ENCODE data around the gene SFTPA1.
"Not testable (repeated sequence)": the region's sequence is repeated elsewhere in the genome, so short reads cannot be mapped to it uniquely, and the experiment has no call there.

SFTPA1 gene

DNA sequence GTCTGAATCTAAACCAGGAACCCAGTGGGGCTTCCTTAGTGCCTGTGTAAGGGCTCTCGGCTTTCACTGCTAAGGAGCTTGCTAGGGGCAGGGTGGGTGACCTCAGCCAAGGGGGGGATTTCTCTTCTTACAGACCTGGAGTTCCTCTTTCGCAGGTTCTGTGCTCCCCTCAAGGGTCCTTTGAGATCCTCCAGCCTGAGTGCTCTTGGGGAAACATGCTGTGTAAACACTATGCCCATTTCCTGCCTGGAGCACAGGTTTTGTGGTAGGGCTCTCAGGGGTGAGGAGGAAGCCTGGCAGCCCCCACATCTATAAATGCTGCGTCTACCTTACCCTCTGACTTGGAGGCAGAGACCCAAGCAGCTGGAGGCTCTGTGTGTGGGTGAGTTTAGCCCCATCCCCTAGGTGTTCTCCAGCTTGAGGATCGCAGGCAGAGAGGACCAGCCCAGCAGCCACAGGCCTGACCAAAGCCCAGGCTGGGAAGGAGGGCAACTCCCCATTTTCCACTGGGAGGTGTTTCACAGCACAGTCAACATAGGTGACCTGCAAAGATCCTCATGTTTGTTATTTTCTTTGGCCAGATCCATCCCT lies at the start of gene SFTPA1:
TSS of gene SFTPA1 (plus strand) at position 339 of the 591 bp plus-strand sequence. CDS start 887 bp downstream, outside the sequence.
- no peak for DNase-seq

DNA sequence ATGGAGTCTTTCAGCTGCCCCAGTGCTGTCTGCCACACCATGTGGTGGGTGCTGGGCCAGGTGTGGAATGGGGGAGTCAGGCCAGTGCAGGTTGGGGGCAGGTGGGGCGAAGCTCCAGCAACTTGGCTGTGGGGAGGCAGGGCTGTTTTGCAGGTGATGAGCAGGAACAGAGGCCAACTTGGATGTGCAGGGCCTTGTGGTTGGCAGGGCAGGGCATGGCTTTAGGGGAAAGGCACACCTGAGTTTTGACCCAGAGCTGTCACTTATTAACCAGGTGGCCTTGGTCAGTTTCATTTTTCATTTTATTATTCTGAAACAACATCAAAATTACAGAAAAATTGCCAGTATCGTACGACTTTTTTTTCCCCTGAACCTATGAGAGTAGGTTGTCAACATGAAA lies 49.5 kb upstream of the SFTPA1 start:
- DNase-seq, result no peak

DNA sequence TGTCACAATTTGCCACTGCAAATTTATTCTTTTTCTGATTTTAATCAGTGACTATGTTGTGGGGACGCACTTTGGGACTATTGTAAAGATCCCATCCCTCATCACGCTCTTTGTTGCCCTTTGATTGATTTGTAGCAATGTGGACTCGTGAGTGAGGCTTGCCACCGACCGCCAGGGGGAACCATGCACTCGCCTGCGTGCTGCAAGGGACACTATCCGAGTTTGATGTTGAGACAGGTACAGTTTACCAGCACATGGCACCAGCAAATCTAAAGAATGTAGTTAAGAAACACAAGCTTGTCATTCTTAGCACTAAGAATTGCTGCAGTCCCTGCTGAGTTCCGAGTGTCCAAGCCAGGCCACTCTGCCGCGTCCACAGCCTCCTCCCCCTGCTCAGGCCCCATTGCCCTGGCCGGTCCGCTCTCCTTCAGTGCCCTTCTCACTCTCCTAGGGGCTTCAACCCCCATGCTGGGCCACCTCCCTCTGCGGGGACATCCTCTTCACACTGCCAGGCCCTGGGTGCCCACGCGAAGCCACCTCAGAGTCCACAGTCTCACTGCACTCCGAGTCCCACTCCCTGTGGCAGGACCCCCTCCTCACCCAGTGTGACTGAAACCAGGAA lies 48.5 kb upstream of the SFTPA1 start:
- DNase-seq, result peak; percentile 64

DNA sequence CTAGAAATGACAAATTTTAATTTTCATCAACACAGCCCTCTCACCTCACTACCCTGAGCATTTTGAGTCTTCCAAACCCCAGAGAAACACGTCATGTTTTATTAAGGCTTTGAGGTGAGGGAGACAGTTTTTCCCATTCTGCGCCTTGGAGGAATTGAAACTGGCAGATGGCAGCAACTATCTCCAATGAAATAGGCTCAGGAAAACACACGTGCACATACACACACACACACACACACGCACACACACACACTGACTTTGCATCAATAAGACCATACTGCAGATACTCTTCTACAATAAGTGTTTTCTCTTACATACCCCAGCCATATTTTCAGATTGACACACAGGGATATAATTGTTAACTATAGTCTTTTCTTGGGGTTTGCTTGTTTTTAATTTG lies 47.3 kb upstream of the SFTPA1 start:
- no peak for DNase-seq

DNA sequence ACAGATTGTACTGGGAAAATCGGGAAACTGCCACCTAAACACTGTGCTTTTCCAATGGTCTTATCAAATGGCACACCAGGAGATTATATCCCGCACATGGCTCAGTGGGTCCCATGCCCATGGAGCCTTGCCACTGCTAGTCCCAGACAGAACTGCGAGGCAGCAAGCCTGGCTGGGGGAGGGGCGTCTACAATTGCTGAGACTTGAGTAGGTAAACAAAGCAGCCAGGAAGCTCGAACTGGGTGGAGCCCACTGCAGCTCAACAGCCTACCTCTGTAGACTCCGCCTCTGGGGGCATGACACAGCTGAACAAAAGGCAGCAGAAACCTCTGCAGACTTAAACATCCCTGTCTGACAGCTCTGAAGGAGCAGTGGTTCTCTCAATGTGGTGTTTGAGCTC lies 40.1 kb upstream of the SFTPA1 start:
- DNase-seq, result not testable (repeated sequence)

DNA sequence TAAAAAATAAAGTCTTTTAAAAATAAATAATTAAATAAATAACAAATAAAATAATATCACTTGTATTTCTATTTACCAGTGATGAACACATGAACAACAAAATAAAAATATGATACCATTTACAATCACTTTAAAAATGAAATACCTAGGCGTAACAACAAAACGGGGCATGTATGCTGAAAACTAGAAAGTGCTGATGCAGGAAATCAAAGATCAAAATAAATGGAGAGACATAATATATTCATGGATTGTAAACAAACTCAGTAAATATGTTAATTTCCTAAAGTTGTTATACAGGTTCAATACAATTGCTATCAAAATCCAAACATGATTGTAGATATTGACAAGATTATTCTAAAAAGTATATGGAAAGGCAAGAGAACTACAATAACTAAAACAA lies 31.4 kb upstream of the SFTPA1 start:
- no peak for DNase-seq

DNA sequence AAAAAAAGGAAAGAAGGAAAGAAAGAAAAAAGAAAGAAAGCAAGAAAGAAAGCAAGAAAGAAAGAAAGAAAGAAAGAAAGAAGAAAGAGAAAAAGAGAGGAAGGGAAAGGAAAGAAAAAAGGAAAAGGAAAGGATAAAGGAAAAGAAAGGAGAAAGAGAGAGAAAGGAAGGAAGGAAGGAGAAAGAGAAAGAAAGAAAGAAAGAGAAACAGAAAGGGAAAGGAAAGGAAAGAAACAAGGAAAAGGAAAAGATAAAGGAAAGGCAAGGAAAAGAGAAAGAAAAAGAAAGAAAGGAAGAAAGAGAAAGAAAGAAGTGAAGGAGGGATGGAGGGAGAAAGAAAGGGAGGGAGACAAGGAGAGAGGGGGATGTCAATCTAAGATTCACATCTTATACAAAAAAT lies 29.7 kb upstream of the SFTPA1 start:
- no peak for DNase-seq

DNA sequence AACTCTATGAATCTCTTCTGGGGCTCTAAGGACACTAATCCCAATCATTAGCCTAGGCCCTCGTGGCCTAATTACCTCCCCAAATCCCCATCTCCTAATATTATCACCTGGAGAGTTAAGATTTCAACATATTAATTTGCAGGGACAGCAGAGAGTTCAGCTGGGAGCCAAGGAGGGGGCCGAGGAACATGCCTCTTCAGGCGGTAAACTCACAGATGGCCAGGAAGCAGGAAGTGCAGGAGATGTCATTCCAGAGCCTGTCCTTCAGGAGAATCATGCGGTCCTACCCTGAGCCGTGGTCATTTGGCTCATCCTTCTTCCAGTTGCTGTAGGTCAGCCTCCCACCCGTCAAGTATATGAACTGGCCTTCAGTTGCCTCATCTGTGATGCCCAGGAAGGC lies 28.6 kb upstream of the SFTPA1 start:
- DNase-seq, result no peak

DNA sequence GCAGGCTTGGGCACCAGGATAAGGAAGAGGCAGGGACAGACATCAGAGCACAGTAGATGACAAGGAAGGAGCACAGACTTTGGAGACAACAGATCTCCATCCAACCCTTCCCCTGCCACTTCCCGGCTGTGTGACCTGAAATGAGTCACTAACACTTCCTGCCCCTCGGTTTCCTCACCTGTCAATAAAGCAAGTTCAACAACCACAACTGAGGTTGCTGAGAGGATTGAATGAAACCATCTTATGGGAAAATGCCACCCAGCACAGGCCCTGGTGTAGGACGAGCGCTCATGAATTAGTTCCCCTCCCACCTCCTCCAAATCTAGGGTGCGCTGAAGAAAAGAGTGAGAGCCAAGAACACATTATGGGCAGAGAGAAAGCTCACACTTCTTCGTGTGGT lies 27.8 kb upstream of the SFTPA1 start:
- not testable (repeated sequence) for DNase-seq

DNA sequence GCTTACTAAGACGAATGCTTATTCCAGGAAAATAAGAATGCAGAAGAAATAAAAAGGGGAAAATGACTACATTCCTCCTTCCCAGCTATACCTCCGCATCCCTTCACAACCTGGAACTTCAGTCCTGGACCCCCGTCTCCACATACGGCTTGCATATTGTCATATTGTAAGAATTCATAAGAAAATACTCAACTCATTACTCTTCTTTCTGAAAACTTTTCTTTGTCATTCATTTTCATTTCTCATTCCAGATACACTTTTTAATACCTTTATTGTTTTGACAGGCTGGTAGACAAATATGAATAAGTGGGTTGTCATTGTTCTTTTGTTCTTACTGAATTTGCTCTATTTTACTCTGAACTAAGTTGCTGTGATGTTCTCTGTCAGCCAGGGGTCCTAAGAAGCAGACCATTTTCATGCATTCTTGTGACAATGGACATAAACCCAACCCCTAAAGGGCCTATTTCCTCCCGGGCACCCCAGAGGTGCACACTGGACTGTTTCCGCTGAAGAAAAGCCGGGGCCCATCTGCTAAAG lies 27.2 kb upstream of the SFTPA1 start:
- DNase-seq, result no peak

DNA sequence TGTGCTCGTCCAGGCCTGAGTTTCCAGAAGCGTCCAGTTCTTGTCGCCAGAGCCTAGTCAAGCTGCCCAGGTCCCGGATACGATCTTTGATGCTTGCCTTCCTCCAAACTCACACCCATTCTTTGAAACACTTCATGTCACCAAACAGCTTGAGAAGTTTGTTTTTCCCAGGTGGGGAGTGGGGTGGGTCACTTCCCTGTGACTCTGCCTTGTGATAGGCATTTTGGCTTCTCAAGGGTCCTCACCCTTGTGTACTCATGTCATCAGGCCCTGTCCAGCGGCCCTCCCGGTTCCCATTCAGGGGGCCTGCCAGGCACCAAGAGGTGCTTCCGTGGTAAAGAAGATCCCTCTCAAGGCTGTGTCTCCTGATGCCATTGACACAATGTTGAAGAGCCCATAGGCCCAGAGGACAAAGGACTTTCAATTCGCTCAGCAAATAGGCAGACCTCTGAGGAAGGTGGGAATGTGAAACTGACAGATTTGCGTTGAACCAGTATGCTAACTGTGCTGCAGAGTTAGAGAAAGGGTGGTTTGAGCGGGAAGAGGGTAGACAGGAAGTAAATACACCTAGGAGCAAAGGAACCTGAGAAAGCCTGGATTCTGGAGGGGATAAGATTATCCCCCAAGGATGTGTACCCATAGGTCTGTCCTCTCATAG lies 24.7 kb upstream of the SFTPA1 start:
- DNase-seq, result no peak

DNA sequence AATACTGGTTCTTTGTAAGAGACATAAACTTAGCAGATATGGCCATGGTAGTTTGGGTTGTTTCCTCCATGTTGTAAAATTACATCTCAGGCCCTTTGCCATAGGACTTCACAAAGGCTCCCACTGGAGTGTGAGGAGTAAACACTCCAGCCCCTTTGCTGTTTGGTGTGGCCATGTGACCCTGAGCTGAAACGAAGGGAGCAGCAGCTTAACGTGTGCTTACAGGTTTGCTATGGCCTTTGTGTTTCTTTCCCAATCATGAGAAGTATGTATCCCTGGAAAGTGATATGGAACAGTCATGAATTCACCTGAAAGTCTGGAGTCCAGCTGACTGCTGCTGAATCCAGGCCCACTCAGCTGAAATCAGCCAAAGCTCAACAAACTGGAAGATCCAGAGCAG lies 23.8 kb upstream of the SFTPA1 start:
- no peak for DNase-seq

DNA sequence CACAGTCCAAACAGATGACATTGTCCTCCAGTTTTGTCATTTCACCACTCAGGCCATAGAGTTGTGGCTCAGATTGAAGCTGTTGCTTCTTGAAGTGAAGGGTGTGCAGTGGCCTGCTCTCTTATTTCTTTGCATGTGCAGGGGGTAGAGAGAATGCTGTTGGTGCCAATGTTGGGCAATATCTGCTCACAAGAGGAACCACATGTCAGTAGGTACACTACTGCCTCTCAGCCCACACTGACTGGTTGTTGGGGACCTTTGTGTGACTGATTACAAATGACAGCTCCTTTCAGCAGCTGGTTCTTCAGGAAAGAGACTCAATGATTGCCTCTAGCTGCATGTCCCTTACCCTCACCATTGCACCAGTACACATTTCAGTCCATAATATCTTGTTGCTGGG lies 21.9 kb upstream of the SFTPA1 start:
- no peak for DNase-seq

DNA sequence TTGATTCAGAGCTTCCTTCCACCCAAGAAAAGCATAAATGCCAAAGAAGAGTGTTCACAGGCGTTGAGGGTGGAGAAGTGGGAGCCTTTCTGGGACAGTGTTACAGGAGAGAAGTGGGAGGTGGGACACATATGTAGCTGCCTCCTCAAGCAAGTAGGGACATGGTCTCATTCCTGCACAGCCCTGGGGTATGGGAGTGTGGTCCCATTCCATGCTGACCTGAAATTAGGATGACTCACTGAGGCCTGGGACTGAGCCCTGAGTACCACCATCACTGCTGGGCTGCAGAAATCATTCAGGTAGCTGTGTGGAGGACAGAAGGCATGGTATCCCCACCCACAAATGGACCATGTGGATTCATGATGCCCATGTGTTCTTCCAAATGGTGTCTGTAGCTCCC lies 17.4 kb upstream of the SFTPA1 start:
- DNase-seq, result no peak

DNA sequence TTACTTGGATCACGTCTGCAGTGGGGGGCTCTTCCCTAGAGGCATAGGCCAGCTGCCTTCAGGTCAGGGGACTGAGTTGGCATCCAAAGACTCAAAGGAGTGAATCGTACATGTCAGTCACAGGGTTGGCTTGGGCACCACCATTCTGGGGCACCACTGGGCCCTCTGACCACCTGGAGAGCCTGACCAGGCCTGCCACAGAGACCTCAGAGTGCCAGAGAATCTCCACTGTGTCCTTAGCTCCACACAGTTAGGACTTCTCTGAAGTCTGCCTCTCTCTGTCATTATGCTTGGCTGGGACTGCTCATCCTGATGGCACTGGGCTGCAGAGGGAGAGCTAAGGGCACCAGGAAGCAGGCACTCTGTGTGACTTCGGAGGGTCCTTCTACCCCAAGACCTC lies 16.2 kb upstream of the SFTPA1 start:
- DNase-seq, result not testable (repeated sequence)

DNA sequence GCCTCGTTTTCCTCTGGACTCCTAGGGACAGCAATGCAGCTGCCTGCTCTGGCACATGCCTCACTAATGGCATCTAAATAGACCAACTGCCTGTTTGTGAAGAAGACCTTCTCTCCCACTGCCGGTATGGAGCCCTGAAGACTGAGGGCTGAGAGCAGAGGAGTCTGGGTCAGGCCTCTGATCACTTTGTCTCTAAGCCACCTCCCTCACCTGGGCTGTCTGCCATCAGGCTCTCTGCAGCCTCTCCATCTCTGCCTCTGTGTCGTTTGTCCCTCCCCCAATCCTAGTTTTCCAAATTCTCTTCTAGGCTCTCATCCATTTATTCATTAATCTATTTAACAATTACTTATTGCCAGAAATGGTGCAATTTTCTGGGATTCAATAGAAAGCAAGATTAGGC lies 15.2 kb upstream of the SFTPA1 start:
- no peak for DNase-seq

DNA sequence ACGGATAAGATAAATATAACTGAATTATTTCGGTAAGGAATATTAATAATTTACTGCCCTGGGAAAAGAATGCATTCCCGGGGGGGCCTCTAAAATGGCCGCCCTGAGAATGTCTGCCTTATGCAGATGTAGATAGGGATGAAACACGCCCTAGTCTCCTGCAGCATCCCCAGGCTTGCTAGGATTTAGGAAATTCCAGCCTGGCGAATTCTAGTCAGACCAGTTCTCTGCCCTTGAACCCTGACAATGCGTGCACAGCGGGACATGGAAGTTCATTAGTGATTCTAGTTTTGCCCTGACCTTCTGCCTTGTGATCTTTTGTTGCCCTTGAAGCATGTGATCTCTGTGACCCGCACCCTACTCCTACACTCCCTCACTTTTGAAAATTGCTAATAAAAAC lies 11.1 kb upstream of the SFTPA1 start:
- not testable (repeated sequence) for DNase-seq

DNA sequence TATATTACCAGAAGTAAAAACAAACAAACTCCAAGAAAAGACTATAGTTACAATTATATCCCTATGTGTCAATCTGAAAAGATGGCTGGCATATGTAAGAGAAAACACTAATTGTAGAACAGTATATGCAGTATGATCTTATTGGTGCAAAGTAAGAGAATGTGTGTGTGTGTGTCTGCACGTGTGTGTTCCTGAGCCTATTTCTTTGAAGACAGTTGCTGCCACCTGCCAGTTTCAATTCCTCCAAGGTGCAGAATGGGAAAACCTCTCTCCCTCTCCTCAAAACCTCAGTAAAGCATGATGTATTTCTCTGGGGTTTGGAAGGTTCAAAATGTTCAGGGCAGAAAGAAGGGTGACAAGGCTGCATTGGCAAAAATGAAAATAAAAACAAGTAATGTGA lies 8.8 kb upstream of the SFTPA1 start:
- no peak for DNase-seq

DNA sequence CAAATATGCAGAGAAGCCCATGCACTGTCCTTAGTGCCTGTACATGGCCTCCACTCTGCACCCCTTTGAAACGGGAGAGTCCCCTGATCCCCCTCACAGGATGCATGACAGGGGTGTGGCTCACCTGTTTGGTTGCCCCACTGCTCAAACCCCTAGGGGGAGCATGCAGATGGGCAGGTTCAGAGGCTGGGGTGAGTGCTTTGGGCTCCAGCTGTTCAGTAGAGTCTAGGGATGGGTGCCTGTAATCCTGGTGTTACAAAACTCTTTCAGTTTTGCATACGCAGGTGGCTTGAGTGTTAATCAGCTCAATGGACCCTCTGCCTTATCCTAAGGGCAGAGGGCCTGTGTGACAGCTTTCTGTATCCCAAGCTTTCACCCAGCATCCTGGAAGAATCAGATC lies 7.8 kb upstream of the SFTPA1 start:
- DNase-seq, result no peak

DNA sequence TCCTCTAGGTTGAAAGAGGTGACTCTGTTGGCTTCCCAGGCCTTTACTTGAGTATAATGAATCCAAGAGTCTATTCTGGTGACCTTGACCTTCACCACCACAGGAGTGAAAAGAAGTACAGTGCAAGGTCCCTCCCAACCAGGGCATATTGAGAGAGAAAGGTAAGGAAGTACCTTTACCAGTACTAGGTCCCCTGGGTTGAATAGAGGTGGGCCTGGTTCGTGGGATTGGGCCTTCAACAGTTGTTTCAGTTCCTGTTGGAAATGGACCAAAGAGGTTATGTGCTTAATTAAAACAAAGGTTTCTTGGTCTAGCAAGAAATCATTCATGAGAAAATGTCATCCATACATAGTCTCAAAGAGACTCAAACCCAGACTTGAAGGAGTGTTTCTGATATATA lies 6.4 kb upstream of the SFTPA1 start:
- DNase-seq, result no peak

DNA sequence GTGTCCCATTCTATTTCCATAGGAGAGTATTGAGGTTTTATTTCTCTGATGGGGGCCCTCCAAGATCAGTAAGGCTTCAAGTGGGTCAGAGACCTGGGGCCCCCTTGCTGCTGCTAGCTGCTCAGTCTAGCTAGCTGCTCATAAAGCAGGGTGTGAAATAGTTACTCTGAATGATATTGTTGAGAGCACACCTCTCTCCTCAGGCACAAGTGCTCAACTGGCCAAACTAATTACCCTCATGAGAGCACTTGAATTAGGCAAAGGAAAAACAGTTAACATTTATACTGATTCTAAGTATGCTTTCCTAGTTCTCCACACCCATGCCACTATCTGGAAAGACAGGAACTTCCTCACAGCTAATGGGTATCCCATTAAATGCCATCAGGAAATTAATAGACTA lies 5.4 kb upstream of the SFTPA1 start:
- no peak for DNase-seq

DNA sequence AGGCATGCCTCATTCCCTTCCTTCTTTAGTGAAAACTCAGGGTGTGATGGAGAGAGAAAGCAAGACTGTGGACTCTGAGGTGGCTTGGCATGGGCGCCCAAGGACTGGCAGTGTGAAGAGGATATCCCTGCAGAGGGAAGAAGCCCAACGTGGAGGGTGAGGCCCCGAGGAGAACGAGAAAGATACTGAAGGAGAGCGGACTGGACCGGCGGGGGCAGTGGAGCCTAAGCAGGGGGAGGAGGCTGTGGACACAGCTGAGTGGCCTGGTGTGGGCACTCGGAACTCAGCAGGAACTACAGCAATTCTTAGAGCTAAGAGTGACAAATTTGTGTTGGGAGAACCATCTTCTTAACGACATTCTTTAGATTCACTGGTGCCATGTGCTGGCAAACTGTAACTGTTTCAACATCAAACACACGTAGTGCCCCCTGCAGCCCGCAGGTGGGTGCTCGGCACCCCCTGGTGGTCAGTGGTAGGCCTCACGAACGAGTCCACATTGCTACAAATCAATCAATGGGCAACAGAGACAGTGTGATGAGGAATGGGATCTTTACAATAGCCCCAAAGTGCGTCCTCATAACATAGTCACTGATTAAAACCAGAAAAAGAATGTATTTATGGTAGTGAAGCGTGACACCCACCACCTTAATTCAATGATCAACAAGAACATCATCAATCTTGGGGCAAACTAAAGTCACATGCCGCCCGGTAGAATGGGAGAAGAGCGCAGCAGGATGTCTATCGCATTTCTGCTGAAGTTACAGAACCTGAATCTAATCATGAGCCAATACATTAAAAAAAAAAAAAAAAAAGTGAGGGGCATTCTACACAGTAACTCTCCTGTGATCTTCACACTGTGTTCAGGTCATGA lies 2.0 kb upstream of the SFTPA1 start:
- DNase-seq, result no peak
